SK-N-SH treated with all-trans-retinoic acid at 6 μM for 48 hours (cell line): ENCODE data around the gene MKRN2OS.

ENCODE experiments used
- ATAC-seq: fragments of 200-7000 bp; cut with Tn5 transposase; 3 replicates; pipeline ENCODE4 v1.9.1; 2020; ENCODE audit warnings: mild to moderate bottlenecking, moderate library complexity
- ARNTL ChIP-seq: fragments of 450-650 bp; formaldehyde crosslinking; IDR thresholded peaks from 2 replicates; pipeline ENCODE4 v1.5.0; 2020; ENCODE audit warnings: low read depth, mild to moderate bottlenecking, moderate library complexity, borderline replicate concordance
- CSDC2 ChIP-seq: fragments of 250-450 bp; sonication (Bioruptor Pico); IDR thresholded peaks from 2 replicates; pipeline ENCODE4 v1.5.0; 2020; ENCODE audit warnings: mild to moderate bottlenecking, moderate library complexity
- CSRNP3 ChIP-seq: fragments of 250-450 bp; sonication (Bioruptor Pico); IDR thresholded peaks from 2 replicates; pipeline ENCODE4 v1.5.1; 2021; ENCODE audit warnings: mild to moderate bottlenecking, moderate library complexity
- ESRRG ChIP-seq: fragments of 250-450 bp; sonication (Bioruptor Pico); IDR thresholded peaks from 2 replicates; pipeline ENCODE4 v1.6.1; 2021; ENCODE audit warnings: mild to moderate bottlenecking
- GLIS3 ChIP-seq: fragments of 250-450 bp; sonication (Bioruptor Pico); IDR thresholded peaks from 2 replicates; pipeline ENCODE4 v1.5.0; 2020; ENCODE audit warnings: mild to moderate bottlenecking, moderate library complexity
- ISL1 ChIP-seq: fragments of 250-450 bp; sonication (Bioruptor Pico); IDR thresholded peaks from 2 replicates; pipeline ENCODE4 v2.1.2; 2022; ENCODE audit warnings: mild to moderate bottlenecking, moderate library complexity
- OSR1 ChIP-seq: fragments of 250-450 bp; sonication (Bioruptor Pico); IDR thresholded peaks from 2 replicates; pipeline ENCODE4 v1.8.0; 2022; ENCODE audit warnings: moderate library complexity, mild to moderate bottlenecking, inconsistent platforms
- PPARA ChIP-seq: fragments of 250-450 bp; sonication (Bioruptor Pico); IDR thresholded peaks from 2 replicates; pipeline ENCODE4 v1.5.0; 2020; ENCODE audit warnings: mild to moderate bottlenecking, borderline replicate concordance
- RARB ChIP-seq: fragments of 250-450 bp; sonication (Bioruptor Pico); IDR thresholded peaks from 2 replicates; pipeline ENCODE4 v1.8.0; 2021; ENCODE audit warnings: mild to moderate bottlenecking, moderate library complexity
- SNAI2 ChIP-seq: fragments of 250-450 bp; sonication (Bioruptor Pico); IDR thresholded peaks from 2 replicates; pipeline ENCODE4 v1.5.0; 2020; ENCODE audit warnings: mild to moderate bottlenecking, moderate library complexity
- TCF4 ChIP-seq: fragments of 250-450 bp; sonication (Bioruptor Pico); IDR thresholded peaks from 2 replicates; pipeline ENCODE4 v1.8.0; 2021; ENCODE audit warnings: mild to moderate bottlenecking, moderate library complexity, borderline replicate concordance
- TOX ChIP-seq: fragments of 250-450 bp; sonication (Bioruptor Pico); IDR thresholded peaks from 2 replicates; pipeline ENCODE4 v1.8.0; 2021; ENCODE audit warnings: mild to moderate bottlenecking, moderate library complexity, borderline replicate concordance
- TSHZ2 ChIP-seq: fragments of 250-450 bp; sonication (Bioruptor Pico); IDR thresholded peaks from 2 replicates; pipeline ENCODE4 v1.5.0; 2020; ENCODE audit warnings: mild to moderate bottlenecking, moderate library complexity
- ZC3H10 ChIP-seq: fragments of 250-450 bp; sonication (Bioruptor Pico); IDR thresholded peaks from 2 replicates; pipeline ENCODE4 v1.5.1; 2021; ENCODE audit warnings: mild to moderate bottlenecking, moderate library complexity
- ZFP30 ChIP-seq: fragments of 450-650 bp; formaldehyde crosslinking; IDR thresholded peaks from 2 replicates; pipeline ENCODE4 v1.5.0; 2022; ENCODE audit warnings: mild to moderate bottlenecking, moderate library complexity
- ZNF565 ChIP-seq: fragments of 450-650 bp; formaldehyde crosslinking; conservative IDR thresholded peaks from 2 replicates; pipeline ENCODE4 v1.5.0; 2020; ENCODE audit warnings: low read depth, mild to moderate bottlenecking, moderate library complexity
- ZNF70 ChIP-seq: fragments of 450-650 bp; formaldehyde crosslinking; IDR thresholded peaks from 2 replicates; pipeline ENCODE4 v1.5.0; 2020; ENCODE audit warnings: mild to moderate bottlenecking, moderate library complexity
- ZNF8 ChIP-seq: fragments of 450-650 bp; formaldehyde crosslinking; IDR thresholded peaks from 2 replicates; pipeline ENCODE4 v1.5.0; 2020; ENCODE audit warnings: mild to moderate bottlenecking, moderate library complexity
- TF ChIP-seq, protein P1 (sequence below): fragments of 250-450 bp; sonication (Bioruptor Pico); IDR thresholded peaks from 2 replicates; pipeline ENCODE4 v1.5.1; 2020; ENCODE audit warnings: low read depth, mild to moderate bottlenecking, moderate library complexity
- TF ChIP-seq, protein P2 (sequence below): fragments of 250-450 bp; sonication (Bioruptor Pico); IDR thresholded peaks from 2 replicates; pipeline ENCODE4 v1.8.0; 2021; ENCODE audit warnings: low read depth, mild to moderate bottlenecking, moderate library complexity, borderline replicate concordance

The MKRN2OS gene

DNA sequence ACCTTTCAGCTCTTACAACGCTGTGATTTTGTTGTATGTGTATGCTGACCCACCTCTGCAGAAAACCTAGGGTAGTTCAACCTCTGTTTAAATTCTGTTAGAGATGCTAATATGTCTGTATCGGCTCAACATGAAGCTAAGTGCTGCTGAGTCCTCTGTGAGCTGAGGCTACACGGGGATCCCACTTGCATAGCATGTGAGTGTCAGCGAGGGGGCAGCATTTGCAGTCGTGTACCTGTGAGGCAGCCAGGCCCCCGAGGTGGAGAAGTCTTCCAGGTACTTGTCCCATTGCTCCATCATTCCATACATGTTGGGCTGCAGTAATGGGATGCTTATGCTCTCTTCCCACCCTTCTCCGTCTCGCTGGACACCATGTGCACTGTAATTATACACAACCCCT, 3.7 kb downstream of the MKRN2OS start:
- peak; percentile 55 for ATAC-seq
- TF ChIP-seq ZNF70 (CRISPR knock-in tag): no peak
- TF ChIP-seq GLIS3 (CRISPR knock-in tag): no peak
- no peak for TF ChIP-seq OSR1
- TF ChIP-seq ZNF565 (CRISPR knock-in tag): no peak
- no peak for TF ChIP-seq CSDC2 (CRISPR knock-in tag)
- TF ChIP-seq CSRNP3 (CRISPR knock-in tag): no peak
- no peak for TF ChIP-seq ARNTL (CRISPR knock-in tag)
- TF ChIP-seq TCF4: no peak
- no peak for TF ChIP-seq ISL1
- TF ChIP-seq ZC3H10 (CRISPR knock-in tag): no peak
- no peak for TF ChIP-seq SNAI2 (CRISPR knock-in tag)
- no peak for TF ChIP-seq RARB (CRISPR knock-in tag)
- TF ChIP-seq ZNF8 (CRISPR knock-in tag): no peak
- TF ChIP-seq TSHZ2 (CRISPR knock-in tag): no peak

- ATAC-seq: no peak
- TF ChIP-seq, protein P1, sequence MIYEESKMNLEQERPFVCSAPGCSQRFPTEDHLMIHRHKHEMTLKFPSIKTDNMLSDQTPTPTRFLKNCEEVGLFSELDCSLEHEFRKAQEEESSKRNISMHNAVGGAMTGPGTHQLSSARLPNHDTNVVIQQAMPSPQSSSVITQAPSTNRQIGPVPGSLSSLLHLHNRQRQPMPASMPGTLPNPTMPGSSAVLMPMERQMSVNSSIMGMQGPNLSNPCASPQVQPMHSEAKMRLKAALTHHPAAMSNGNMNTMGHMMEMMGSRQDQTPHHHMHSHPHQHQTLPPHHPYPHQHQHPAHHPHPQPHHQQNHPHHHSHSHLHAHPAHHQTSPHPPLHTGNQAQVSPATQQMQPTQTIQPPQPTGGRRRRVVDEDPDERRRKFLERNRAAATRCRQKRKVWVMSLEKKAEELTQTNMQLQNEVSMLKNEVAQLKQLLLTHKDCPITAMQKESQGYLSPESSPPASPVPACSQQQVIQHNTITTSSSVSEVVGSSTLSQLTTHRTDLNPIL (CRISPR knock-in tag): no peak
- TF ChIP-seq ZFP30 (CRISPR knock-in tag) (no peak), ISL1 (no peak), ZNF8 (CRISPR knock-in tag) (no peak), CSDC2 (CRISPR knock-in tag) (no peak), PPARA (CRISPR knock-in tag) (no peak), ESRRG (CRISPR knock-in tag) (no peak), ZC3H10 (CRISPR knock-in tag) (no peak), ARNTL (CRISPR knock-in tag) (no peak), GLIS3 (CRISPR knock-in tag) (no peak), CSRNP3 (CRISPR knock-in tag) (no peak), RARB (CRISPR knock-in tag) (no peak), SNAI2 (CRISPR knock-in tag) (no peak), OSR1 (no peak)
- TF ChIP-seq, protein P2, sequence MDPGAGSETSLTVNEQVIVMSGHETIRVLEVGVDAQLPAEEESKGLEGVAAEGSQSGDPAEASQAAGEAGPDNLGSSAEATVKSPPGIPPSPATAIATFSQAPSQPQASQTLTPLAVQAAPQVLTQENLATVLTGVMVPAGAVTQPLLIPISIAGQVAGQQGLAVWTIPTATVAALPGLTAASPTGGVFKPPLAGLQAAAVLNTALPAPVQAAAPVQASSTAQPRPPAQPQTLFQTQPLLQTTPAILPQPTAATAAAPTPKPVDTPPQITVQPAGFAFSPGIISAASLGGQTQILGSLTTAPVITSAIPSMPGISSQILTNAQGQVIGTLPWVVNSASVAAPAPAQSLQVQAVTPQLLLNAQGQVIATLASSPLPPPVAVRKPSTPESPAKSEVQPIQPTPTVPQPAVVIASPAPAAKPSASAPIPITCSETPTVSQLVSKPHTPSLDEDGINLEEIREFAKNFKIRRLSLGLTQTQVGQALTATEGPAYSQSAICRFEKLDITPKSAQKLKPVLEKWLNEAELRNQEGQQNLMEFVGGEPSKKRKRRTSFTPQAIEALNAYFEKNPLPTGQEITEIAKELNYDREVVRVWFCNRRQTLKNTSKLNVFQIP: no peak
Observed at GRCh38 chr3:12536423-12536822, 8.9 kb downstream of the MKRN2OS start.

GRCh38 chr3:12532182-12532581, 13.1 kb downstream of the MKRN2OS start:
- TF ChIP-seq SNAI2 (CRISPR knock-in tag): no peak
- no peak for TF ChIP-seq ARNTL (CRISPR knock-in tag)
- ATAC-seq: no peak

GRCh38 chr3:12527757-12528143, 17.5 kb downstream of the MKRN2OS start:
- no peak for TF ChIP-seq TOX (CRISPR knock-in tag)
- no peak for TF ChIP-seq TSHZ2 (CRISPR knock-in tag)
- no peak for TF ChIP-seq TCF4
- no peak for TF ChIP-seq ISL1
- TF ChIP-seq ARNTL (CRISPR knock-in tag): no peak
- TF ChIP-seq ZFP30 (CRISPR knock-in tag): no peak
- TF ChIP-seq ZNF8 (CRISPR knock-in tag): no peak
- TF ChIP-seq ZC3H10 (CRISPR knock-in tag): no peak
- TF ChIP-seq PPARA (CRISPR knock-in tag): no peak
- TF ChIP-seq, protein P2: no peak
- no peak for TF ChIP-seq GLIS3 (CRISPR knock-in tag)
- ATAC-seq: no peak
